Ovary (tissue), 3 donors: ENCODE data around the gene SLC2A6.

ENCODE experiments used
- EP300 ChIP-seq: sonication (generic); formaldehyde crosslinking; IDR thresholded peaks from one replicate; pipeline ENCODE4 v1.6.1; 2017; ENCODE audit warnings: antibody characterized with exemption
- POLR2A ChIP-seq: fragments of 450-650 bp; IDR thresholded peaks from one replicate; pipeline ENCODE4 v1.6.1; 2017; ENCODE audit warnings: antibody characterized with exemption, mild to moderate bottlenecking, moderate library complexity
- TF ChIP-seq, protein P1 (sequence below), 3 donors: fragments of 450-650 bp in 2 of 3; fragments of 200-600 bp in 1 of 3; IDR thresholded peaks; one replicate each; pipeline versions ENCODE4 v1.5.1 to v1.8.0; 2016 to 2022; ENCODE audit warnings: antibody characterized with exemption in 3 of 3, mild to moderate bottlenecking in 1 of 3
- donor health status: DM: no; HTN: no; CAD: no.

DNA sequence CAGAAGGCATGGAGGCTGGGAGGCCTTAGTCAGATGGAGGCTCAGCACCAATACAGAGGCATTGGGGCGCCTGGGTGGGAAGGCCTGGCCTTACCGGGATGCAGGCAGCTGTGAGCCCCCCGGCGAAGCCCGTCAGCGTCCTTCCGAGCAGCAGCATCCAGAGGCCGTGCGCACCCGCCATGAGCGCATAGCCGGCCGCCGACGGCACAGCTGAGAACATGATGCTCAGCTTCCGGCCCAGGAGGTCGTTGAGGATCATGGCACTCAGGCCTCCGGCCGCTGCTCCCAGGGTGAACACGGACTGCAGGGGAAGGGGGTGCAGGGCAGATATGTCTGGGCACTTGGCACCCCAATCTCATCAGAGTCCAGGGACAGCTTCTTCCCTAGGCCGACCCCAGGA lies 2.0 kb downstream of the SLC2A6 start:
- no peak for TF ChIP-seq POLR2A
- TF ChIP-seq, protein P1, sequence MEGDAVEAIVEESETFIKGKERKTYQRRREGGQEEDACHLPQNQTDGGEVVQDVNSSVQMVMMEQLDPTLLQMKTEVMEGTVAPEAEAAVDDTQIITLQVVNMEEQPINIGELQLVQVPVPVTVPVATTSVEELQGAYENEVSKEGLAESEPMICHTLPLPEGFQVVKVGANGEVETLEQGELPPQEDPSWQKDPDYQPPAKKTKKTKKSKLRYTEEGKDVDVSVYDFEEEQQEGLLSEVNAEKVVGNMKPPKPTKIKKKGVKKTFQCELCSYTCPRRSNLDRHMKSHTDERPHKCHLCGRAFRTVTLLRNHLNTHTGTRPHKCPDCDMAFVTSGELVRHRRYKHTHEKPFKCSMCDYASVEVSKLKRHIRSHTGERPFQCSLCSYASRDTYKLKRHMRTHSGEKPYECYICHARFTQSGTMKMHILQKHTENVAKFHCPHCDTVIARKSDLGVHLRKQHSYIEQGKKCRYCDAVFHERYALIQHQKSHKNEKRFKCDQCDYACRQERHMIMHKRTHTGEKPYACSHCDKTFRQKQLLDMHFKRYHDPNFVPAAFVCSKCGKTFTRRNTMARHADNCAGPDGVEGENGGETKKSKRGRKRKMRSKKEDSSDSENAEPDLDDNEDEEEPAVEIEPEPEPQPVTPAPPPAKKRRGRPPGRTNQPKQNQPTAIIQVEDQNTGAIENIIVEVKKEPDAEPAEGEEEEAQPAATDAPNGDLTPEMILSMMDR (IDR thresholded peaks at IDR 0.05): no peak
- TF ChIP-seq EP300: no peak
